Ammon's horn (tissue), 1 donor: ENCODE data around the gene GPR89B.
"Not testable (repeated sequence)": the region's sequence is repeated elsewhere in the genome, so short reads cannot be mapped to it uniquely, and the experiment has no call there.

Experiments used
- DNase-seq: peaks from one replicate; pipeline ENCODE4 v3.0.0-alpha.2; 2016; ENCODE audit warnings: low spot score

The GPR89B gene

GRCh38 chr1:147928236-147929132 is at the start of gene GPR89B:
Gene GPR89B, plus strand, starts transcription at chr1:147928420. Its CDS starts 117 bp downstream, at chr1:147928537.
- DNase-seq = peak; percentile 93

- DNase-seq = no peak
These were observed 48.3 kb upstream of the GPR89B start for GRCh38 chr1:147879911-147880310.

GRCh38 chr1:147882535-147882934 is 45.7 kb upstream of the GPR89B start:
- DNase-seq = no peak

- peak; percentile 43 for DNase-seq
These were observed 37.9 kb upstream of the GPR89B start for GRCh38 chr1:147890177-147890790.

- DNase-seq = peak; percentile 72
These were observed 37.1 kb upstream of the GPR89B start for GRCh38 chr1:147891088-147891487.

- DNase-seq = peak; percentile 8
These were observed 36.0 kb upstream of the GPR89B start for GRCh38 chr1:147892216-147892615.

- DNase-seq = peak; percentile 70
These were observed 35.4 kb upstream of the GPR89B start for GRCh38 chr1:147892731-147893214.

GRCh38 chr1:147895123-147895522 is 33.1 kb upstream of the GPR89B start:
- DNase-seq = no peak

GRCh38 chr1:147897029-147897752 is 31.0 kb upstream of the GPR89B start:
- no peak for DNase-seq

GRCh38 chr1:147897789-147898188 is 30.4 kb upstream of the GPR89B start:
- no peak for DNase-seq

- DNase-seq = no peak
These were observed 25.9 kb upstream of the GPR89B start, which contains the start of gene GJA8 for GRCh38 chr1:147902253-147902845. Gene GJA8, plus strand, starts transcription at chr1:147902795. Its CDS starts 5,161 bp downstream, at chr1:147907956.

GRCh38 chr1:147904726-147905125 is 23.5 kb upstream of the GPR89B start:
- no peak for DNase-seq

- DNase-seq = no peak
These were observed 20.3 kb upstream of the GPR89B start for GRCh38 chr1:147907786-147908509.

- no peak for DNase-seq
These were observed 15.7 kb upstream of the GPR89B start for GRCh38 chr1:147912553-147912952.

GRCh38 chr1:147913362-147913942 is 14.8 kb upstream of the GPR89B start:
- DNase-seq = no peak

- DNase-seq = no peak
These were observed 8.3 kb upstream of the GPR89B start for GRCh38 chr1:147919896-147920295.

GRCh38 chr1:147924813-147925212 is 3.4 kb upstream of the GPR89B start:
- DNase-seq = no peak

GRCh38 chr1:147927215-147927614 is 1.0 kb upstream of the GPR89B start:
- DNase-seq = not testable (repeated sequence)

- not testable (repeated sequence) for DNase-seq
These were observed 531 bp upstream of the GPR89B start for GRCh38 chr1:147927689-147928088.

GRCh38 chr1:147931137-147931536 is 2.9 kb downstream of the GPR89B start:
- not testable (repeated sequence) for DNase-seq

- not testable (repeated sequence) for DNase-seq
These were observed 7.1 kb downstream of the GPR89B start for GRCh38 chr1:147935296-147935695.
